Activated T-helper 1 cell treated with Interleukin-2 at 50 U/mL for 16 hours (primary cell): ENCODE results near the gene AQP7.
"Not testable (repeated sequence)": the region's sequence is repeated elsewhere in the genome, so short reads cannot be mapped to it uniquely, and the experiment has no call there.

Experiments
- DNase-seq: peaks from one replicate; pipeline ENCODE4 v3.0.0-alpha.2; 2020; ENCODE audit warnings: low read depth

Gene AQP7

GRCh38 chr9:33395159-33395879, 7.0 kb downstream of the AQP7 start:
- not testable (repeated sequence) for DNase-seq

- not testable (repeated sequence) for DNase-seq
These were observed 8.4 kb downstream of the AQP7 start for GRCh38 chr9:33393986-33394385.

GRCh38 chr9:33393581-33393980, 8.8 kb downstream of the AQP7 start:
- DNase-seq = no peak

GRCh38 chr9:33392591-33393021, 9.8 kb downstream of the AQP7 start:
- not testable (repeated sequence) for DNase-seq

- not testable (repeated sequence) for DNase-seq
These were observed 11.1 kb downstream of the AQP7 start for GRCh38 chr9:33391111-33391771.

- DNase-seq = no peak
These were observed 14.0 kb downstream of the AQP7 start for GRCh38 chr9:33388110-33388994.

GRCh38 chr9:33386998-33387397, 15.4 kb downstream of the AQP7 start:
- not testable (repeated sequence) for DNase-seq

GRCh38 chr9:33386641-33386996, 15.7 kb downstream of the AQP7 start:
- DNase-seq = not testable (repeated sequence)

- not testable (repeated sequence) for DNase-seq
These were observed 16.3 kb downstream of the AQP7 start for GRCh38 chr9:33385979-33386640.

- not testable (repeated sequence) for DNase-seq
These were observed 16.8 kb downstream of the AQP7 start for GRCh38 chr9:33385536-33385935.

- not testable (repeated sequence) for DNase-seq
These were observed 19.0 kb downstream of the AQP7 start for GRCh38 chr9:33383396-33383795.

- not testable (repeated sequence) for DNase-seq
These were observed 20.0 kb downstream of the AQP7 start for GRCh38 chr9:33382397-33382796.

GRCh38 chr9:33381231-33381791, 21.1 kb downstream of the AQP7 start:
- no peak for DNase-seq

- DNase-seq = no peak
These were observed 21.8 kb downstream of the AQP7 start for GRCh38 chr9:33380390-33381094.

- no peak for DNase-seq
These were observed 22.5 kb downstream of the AQP7 start for GRCh38 chr9:33379666-33380389.

GRCh38 chr9:33378121-33378795, 24.1 kb downstream of the AQP7 start:
- DNase-seq = no peak

GRCh38 chr9:33377089-33377715, 25.2 kb downstream of the AQP7 start:
- DNase-seq = no peak

GRCh38 chr9:33375841-33376321, 26.5 kb downstream of the AQP7 start:
- no peak for DNase-seq

GRCh38 chr9:33375238-33375840, 27.0 kb downstream of the AQP7 start:
- no peak for DNase-seq
